H1 (cell line): Measurements from ENCODE around the gene NELFB. TPM values are rescaled to one million over a fixed set of nuclear protein-coding genes. Genes with fewer than 3 reads are reported as not detected.

Source experiments
- BACH1 ChIP-seq: IDR thresholded peaks from 2 replicates; pipeline ENCODE4 v1.6.1; 2012; ENCODE audit warnings: low read length, improper control_type of control experiment
- polyA plus RNA-seq, 7 experiments: library from polyadenylated mRNA; depleted of rRNA in 3 of 7; stranded (reverse) in 5 of 7; unstranded in 2 of 7; fragments of >200 nt in 5 of 7; fragments of 200-250 nt in 2 of 7; gene quantifications; 1 replicate in 5 of 7; 2 replicates in 1 of 7; 4 replicates in 1 of 7; pipeline versions ENCODE4 v1.2.1 to v1.2.3, GENCODE V29; 2011 to 2013; ENCODE audit warnings: missing spikeins in 2 of 7, mixed read lengths in 2 of 7
- total RNA-seq: library from RNA; stranded (reverse); fragmentation: NEBNext Ultra II Directional; extraction: Animal tissue kit (Norgen Biotek cat#: 25700); gene quantifications from 2 replicates; pipeline ENCODE4 v1.2.1, GENCODE V29; 2021
- TF ChIP-seq, protein P1 (sequence below): IDR thresholded peaks from 2 replicates; pipeline ENCODE4 v1.6.1; 2012; ENCODE audit warnings: inconsistent platforms

Gene NELFB
- total and polyA plus RNA-seq, 2 of the 8 experiments (the other 6 are each of a cell fraction or from before 2014, with no cell fraction given) = 57.6 to 78.0 TPM

GRCh38 chr9:137234758-137235423 is 20.2 kb upstream of the NELFB start (continued):
- TF ChIP-seq, protein P1, sequence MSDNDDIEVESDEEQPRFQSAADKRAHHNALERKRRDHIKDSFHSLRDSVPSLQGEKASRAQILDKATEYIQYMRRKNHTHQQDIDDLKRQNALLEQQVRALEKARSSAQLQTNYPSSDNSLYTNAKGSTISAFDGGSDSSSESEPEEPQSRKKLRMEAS = no peak
- TF ChIP-seq BACH1 = no peak
